ENCODE measurements around the gene EFCAB9. TPM values are rescaled to one million over a fixed set of nuclear protein-coding genes. Genes with fewer than 3 reads are reported as not detected.

EFCAB9 gene
- total RNA-seq, 2 experiments from 2014 or later: not detected

DNA sequence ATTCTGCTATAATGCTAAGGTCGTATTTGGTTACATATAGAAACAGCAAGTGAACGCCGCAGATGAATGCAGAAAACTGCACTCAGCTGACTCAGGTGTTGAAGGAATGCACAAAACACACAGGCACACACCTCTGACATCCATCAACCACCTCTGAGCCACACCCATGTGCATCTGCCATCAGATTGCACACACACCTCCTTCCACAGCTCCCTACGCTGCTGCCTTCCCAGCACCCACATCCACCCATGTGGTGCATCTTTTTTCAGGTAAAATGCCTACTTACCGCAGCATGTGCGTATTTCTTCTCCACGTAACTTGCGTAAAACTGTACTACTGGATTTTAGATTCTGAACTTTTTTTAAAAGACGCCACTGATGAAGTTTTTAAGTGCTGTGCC, 13.0 kb upstream of the EFCAB9 start:
- no peak for DNase-seq (ENCODE audit: low spot score)
- POLR2A ChIA-PET: interaction anchor here (0.6 to 0.7 kb wide), 2 partner anchors 70 to 951 kb away, joined by 3 read pairs; no protein-coding TSS in a partner anchor
- TF ChIP-seq, protein P1, sequence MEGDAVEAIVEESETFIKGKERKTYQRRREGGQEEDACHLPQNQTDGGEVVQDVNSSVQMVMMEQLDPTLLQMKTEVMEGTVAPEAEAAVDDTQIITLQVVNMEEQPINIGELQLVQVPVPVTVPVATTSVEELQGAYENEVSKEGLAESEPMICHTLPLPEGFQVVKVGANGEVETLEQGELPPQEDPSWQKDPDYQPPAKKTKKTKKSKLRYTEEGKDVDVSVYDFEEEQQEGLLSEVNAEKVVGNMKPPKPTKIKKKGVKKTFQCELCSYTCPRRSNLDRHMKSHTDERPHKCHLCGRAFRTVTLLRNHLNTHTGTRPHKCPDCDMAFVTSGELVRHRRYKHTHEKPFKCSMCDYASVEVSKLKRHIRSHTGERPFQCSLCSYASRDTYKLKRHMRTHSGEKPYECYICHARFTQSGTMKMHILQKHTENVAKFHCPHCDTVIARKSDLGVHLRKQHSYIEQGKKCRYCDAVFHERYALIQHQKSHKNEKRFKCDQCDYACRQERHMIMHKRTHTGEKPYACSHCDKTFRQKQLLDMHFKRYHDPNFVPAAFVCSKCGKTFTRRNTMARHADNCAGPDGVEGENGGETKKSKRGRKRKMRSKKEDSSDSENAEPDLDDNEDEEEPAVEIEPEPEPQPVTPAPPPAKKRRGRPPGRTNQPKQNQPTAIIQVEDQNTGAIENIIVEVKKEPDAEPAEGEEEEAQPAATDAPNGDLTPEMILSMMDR (conservative IDR thresholded peaks at IDR 0.05; ENCODE audit: low read length): no peak
- no peak for TF ChIP-seq EZH2phosphoT487 (IDR thresholded peaks at IDR 0.05; ENCODE audit: borderline replicate concordance, low read depth, low read length)
- BruUV-seq (replicated peaks): no TSS peak
- Histone ChIP-seq H3K4me2 (ENCODE audit: low read length) (no peak overlapping the region), H3K9me2 (ENCODE audit: insufficient read depth, low read length) (no peaks in the 10 kb centered on the region), H2AFZ (ENCODE audit: low read length) (no peak overlapping the region), H3K9me3 (ENCODE audit: low read length) (no peaks in the 10 kb centered on the region; the same call in 1 of the 2 replicates), H3K4me3 (ENCODE audit: low read depth, low read length, poor library complexity, severe bottlenecking) (no peak overlapping the region), H3K36me3 (ENCODE audit: insufficient read depth, low read length) (peaks cover 51% of the 10 kb centered on the region), H3K27ac (ENCODE audit: low read depth, low read length, poor library complexity, severe bottlenecking) (no peak overlapping the region), H4K20me1 (ENCODE audit: insufficient read depth, low read length) (peaks cover 3% of the 10 kb centered on the region; the same call in 1 of the 2 replicates), H3K4me1 (ENCODE audit: insufficient read depth, low read length, poor library complexity, severe bottlenecking) (peaks cover 54% of the 10 kb centered on the region), H3K79me2 (ENCODE audit: insufficient read depth, low read depth, low read length) (peaks cover 84% of the 10 kb centered on the region)
- CTCF ChIA-PET (ENCODE audit: unreplicated experiment): no interaction called here
- intact Hi-C loops (cut with micrococcal nuclease; ENCODE audit: unreplicated experiment): no loop called here

DNA sequence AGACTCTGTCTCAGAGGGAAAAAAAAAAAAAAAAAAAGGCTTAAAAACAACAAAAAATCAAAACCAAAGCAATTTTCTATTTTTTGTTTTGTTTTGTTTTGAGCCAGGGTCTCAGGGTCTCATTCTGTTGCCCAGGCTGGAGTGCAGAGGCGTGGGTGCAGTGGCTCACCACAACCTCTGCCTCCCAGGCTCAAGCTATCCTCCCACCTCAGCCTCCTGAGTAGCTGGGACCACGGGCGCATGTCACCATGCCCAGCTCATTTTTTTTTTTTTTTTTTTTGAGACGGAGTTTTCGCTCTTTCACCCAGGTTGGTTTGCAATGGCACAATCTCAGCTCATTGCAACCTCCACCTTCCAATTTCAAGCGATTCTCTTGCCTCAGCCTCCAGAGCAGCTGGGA, 11.7 kb upstream of the EFCAB9 start:
- TF ChIP-seq, protein P1 (conservative IDR thresholded peaks at IDR 0.05; ENCODE audit: low read length): no peak
- TF ChIP-seq EZH2phosphoT487 (IDR thresholded peaks at IDR 0.05; ENCODE audit: borderline replicate concordance, low read depth, low read length): no peak
- Histone ChIP-seq H3K9me3 (ENCODE audit: low read length) (no peaks in the 10 kb centered on the region; the same call in 1 of the 2 replicates), H3K36me3 (ENCODE audit: insufficient read depth, low read length) (peaks cover 49% of the 10 kb centered on the region), H3K9me2 (ENCODE audit: insufficient read depth, low read length) (no peaks in the 10 kb centered on the region), H3K4me1 (ENCODE audit: insufficient read depth, low read length, poor library complexity, severe bottlenecking) (peaks cover 49% of the 10 kb centered on the region), H4K20me1 (ENCODE audit: insufficient read depth, low read length) (peaks cover 3% of the 10 kb centered on the region; the same call in 1 of the 2 replicates), H2AFZ (ENCODE audit: low read length) (no peak overlapping the region), H3K27ac (ENCODE audit: low read depth, low read length, poor library complexity, severe bottlenecking) (no peak overlapping the region), H3K4me3 (ENCODE audit: low read depth, low read length, poor library complexity, severe bottlenecking) (no peak overlapping the region), H3K4me2 (ENCODE audit: low read length) (no peak overlapping the region), H3K79me2 (ENCODE audit: insufficient read depth, low read depth, low read length) (peaks cover 84% of the 10 kb centered on the region)
- ChIA-PET POLR2A (interaction anchor here (0.7 to 1.0 kb wide), 2 partner anchors 68 to 71 kb away, joined by 3 read pairs; no protein-coding TSS in a partner anchor), CTCF (ENCODE audit: unreplicated experiment) (no interaction called here)
- BruUV-seq (replicated peaks): no TSS peak
- DNase-seq (ENCODE audit: low spot score): no peak
- intact Hi-C loops (cut with micrococcal nuclease; ENCODE audit: unreplicated experiment): no loop called here

- Histone ChIP-seq H3K36me3 (ENCODE audit: insufficient read depth, low read length) (peaks cover 45% of the 10 kb centered on the region), H3K4me3 (ENCODE audit: low read depth, low read length, poor library complexity, severe bottlenecking) (no peak overlapping the region), H3K27ac (ENCODE audit: low read depth, low read length, poor library complexity, severe bottlenecking) (no peak overlapping the region), H3K9me3 (ENCODE audit: low read length) (no peaks in the 10 kb centered on the region; the same call in 1 of the 2 replicates), H3K4me2 (ENCODE audit: low read length) (no peak overlapping the region), H3K9me2 (ENCODE audit: insufficient read depth, low read length) (no peaks in the 10 kb centered on the region), H2AFZ (ENCODE audit: low read length) (no peak overlapping the region), H3K79me2 (ENCODE audit: insufficient read depth, low read depth, low read length) (peaks cover 79% of the 10 kb centered on the region), H3K4me1 (ENCODE audit: insufficient read depth, low read length, poor library complexity, severe bottlenecking) (peaks cover 33% of the 10 kb centered on the region), H4K20me1 (ENCODE audit: insufficient read depth, low read length) (peaks cover 3% of the 10 kb centered on the region; the same call in 1 of the 2 replicates)
- CTCF ChIA-PET (ENCODE audit: unreplicated experiment): no interaction called here
- no TSS peak for BruUV-seq (replicated peaks)
- intact Hi-C loops (cut with micrococcal nuclease; ENCODE audit: unreplicated experiment): no loop called here
- POLR2A ChIA-PET: interaction anchor here (0.6 to 1.1 kb wide), 3 partner anchors 9 to 86 kb away, joined by 3 to 6 read pairs (median 5); no protein-coding TSS in a partner anchor
- TF ChIP-seq EZH2phosphoT487 (IDR thresholded peaks at IDR 0.05; ENCODE audit: borderline replicate concordance, low read depth, low read length): no peak
- TF ChIP-seq, protein P1 (conservative IDR thresholded peaks at IDR 0.05; ENCODE audit: low read length): no peak
- no peak for DNase-seq (ENCODE audit: low spot score)
Measured at GRCh38 chr5:172183881-172184280, 10.1 kb upstream of the EFCAB9 start.

Measured in OCI-LY7 (cell line).